GM12875 (cell line): ENCODE measurements around the gene CLEC16A.

Experiments
- H3K4me3 ChIP-seq: one replicate; pipeline ENCODE4 v1.5.1; 2011; ENCODE audit warnings: low read depth, low read length, control low read depth
- TF ChIP-seq, protein P1 (sequence below): IDR thresholded peaks from 2 replicates; pipeline ENCODE4 v1.5.1; 2011; ENCODE audit warnings: low read depth, mild to moderate bottlenecking, control low read depth, inconsistent platforms, low read length, moderate library complexity, borderline replicate concordance; ENCODE audit not compliant: insufficient read depth

The CLEC16A gene

DNA sequence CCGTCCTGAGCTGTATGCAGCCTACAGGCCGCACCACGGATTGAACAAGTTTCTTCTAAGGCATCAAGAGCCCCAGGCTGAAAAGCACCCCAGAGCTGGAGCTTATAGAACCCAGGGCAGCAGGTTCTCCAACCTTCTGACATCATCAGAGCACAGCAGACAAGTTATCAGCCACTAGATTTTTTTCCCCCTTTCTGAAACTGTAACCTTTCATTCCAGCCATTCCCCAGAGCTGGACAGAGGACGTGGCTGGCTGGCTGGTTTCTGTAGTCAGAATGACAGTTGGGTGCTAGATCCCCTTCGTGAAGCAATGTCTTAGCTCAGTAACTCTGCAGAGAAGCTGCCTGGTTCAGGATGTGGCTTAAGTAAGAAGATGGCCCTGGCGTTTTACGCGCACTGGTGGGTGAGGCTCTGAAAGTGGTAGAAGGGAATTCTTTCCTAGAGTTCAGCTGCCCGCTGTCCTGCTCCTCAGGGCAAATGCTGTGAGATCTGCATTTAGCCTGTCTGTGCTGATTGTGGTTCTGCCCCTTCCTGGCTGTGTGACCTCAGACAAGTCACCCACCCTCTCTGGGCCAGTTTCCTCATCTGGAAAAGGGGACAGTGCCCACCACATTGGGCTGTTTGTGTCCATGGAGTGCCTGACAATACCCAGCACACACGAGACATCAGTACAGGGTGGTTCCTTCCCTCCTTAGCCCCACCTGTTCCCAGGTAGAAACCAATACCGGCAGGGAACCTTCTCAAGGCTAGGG, 11.2 kb upstream of the CLEC16A start:
- TF ChIP-seq, protein P1, sequence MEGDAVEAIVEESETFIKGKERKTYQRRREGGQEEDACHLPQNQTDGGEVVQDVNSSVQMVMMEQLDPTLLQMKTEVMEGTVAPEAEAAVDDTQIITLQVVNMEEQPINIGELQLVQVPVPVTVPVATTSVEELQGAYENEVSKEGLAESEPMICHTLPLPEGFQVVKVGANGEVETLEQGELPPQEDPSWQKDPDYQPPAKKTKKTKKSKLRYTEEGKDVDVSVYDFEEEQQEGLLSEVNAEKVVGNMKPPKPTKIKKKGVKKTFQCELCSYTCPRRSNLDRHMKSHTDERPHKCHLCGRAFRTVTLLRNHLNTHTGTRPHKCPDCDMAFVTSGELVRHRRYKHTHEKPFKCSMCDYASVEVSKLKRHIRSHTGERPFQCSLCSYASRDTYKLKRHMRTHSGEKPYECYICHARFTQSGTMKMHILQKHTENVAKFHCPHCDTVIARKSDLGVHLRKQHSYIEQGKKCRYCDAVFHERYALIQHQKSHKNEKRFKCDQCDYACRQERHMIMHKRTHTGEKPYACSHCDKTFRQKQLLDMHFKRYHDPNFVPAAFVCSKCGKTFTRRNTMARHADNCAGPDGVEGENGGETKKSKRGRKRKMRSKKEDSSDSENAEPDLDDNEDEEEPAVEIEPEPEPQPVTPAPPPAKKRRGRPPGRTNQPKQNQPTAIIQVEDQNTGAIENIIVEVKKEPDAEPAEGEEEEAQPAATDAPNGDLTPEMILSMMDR, result no peak
- H3K4me3 ChIP-seq, result no peak overlapping the region

DNA sequence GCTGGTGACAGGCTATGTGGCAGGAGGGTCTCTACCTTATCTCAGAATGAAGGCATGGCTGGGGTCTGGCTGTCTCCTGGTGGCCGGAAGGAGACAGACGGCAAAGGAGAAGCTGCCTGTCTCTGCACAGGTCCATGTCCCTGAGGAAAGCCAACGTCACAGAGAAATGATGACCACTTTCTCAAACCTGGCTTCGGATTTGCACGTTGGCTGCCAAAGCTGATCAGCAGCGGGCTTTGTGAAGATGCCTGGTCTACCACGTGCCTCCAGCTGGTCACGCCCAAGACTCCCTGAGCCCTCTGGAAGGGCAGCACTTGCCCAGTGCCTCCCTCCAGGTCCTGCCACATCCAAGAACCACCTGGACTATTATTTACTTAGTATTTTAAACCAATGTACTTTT, 10.5 kb upstream of the CLEC16A start:
- TF ChIP-seq, protein P1, result no peak
- no peak overlapping the region for H3K4me3 ChIP-seq

DNA sequence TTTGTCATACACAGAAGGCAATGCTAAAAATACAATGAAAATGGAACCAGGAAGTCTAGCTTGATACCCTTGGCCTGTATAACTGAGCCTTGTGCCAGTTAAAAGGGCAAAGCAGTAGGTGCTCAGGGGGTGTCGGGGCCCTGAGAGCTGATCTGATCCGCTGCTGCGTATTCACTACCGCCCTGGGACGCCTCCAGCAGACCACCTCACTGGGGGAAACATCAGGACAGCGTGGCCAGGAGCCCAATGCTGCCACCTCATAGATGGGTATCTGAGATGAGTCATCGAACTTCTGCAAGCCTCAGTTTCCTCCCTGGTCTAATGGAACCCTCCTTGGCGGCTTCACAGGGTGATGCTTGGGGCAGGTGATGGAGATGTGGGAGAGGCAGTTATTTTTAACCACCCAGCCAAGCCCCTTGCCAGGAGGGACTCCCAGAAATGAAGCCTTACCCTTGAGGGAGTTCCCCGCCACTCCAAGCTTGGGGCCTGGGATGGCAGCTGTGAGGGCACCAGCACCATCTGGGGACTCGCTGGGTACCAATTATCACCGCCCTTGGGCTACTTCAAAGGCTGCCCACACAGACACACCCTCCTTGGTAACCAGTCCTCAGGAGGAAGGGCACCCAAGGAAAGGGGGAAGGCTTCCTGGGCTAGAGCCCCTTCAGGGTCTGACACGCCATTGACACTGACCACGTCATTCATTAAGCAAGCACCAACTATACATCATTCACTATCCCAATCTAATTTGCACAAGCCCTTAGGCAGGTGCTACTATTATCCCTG, 9.8 kb upstream of the CLEC16A start:
- H3K4me3 ChIP-seq, result no peak overlapping the region
- TF ChIP-seq, protein P1, result no peak

GRCh38 chr16:10935226-10935915, 9.0 kb upstream of the CLEC16A start:
- TF ChIP-seq, protein P1, result no peak
- no peak overlapping the region for H3K4me3 ChIP-seq

DNA sequence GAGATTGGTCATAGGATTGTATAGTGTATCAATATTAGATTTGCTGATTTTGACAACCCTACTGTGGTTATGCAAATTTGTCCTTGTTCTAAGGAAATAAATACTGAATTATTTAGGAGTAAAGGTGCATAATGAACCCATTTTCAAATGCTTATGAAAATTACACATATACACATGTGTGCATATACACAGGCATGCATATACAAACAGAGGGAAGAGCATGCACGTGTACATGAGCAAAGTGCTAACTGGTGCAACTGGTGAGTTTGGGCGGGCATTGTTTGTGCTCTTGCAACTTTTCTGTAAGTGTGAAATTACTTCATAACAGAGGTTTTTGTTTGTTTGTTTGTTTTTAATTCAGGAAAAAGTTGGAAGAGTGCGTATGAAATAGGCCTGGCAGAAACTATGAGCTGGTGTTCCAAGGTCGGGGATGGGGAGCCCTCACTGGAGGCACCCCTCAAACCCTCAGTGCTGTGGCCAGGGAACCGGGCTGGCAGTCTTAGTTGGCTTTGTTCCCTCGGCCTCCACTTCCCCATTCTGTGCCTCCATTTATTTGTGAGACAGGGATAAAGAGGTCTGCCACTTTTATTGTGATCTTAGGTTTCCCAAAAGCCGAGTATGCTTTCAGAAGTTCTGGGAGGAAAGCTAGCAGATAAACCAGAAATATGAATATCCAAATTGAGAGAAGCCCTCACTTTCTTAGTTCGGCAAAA, 7.9 kb upstream of the CLEC16A start:
- no peak overlapping the region for H3K4me3 ChIP-seq
- TF ChIP-seq, protein P1, result no peak

DNA sequence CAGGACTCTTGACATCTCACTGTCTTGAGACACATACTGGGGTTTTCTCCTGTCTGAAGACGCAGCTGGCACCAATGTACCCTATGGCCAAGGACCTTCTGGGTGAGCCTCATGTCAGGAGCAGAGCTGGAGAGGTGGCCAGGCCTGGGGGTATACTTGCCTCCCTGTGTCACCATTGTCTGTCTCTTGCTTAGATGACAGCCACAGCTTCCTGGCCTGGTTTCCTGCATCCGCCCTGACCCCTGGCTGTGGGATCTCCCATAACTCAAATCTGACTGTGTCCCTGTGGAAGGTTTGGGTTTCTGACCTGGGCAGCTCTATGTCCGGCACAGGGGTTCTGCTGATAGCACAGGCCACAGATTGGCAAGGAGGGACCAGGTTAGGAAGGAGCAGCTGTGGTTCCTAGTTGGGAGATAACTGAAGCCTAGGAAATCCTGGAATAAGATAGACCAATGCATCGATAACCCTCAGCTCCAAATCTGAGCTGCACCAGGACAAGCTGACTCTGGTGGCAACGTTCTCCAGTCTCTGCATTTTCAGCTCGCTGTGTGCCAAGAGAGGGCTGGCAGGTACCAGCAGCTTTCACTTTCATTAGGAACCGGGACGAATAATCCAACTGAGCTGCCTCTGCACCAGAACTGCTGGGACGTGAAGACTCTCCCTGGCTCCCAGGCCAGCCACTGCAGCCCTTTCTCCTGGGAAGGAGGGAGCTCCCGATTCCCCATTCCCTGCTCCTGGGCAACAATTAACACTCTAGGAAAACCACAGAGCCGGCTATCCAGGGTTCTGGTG, 7.1 kb upstream of the CLEC16A start:
- TF ChIP-seq, protein P1, result no peak
- H3K4me3 ChIP-seq, result no peak overlapping the region
